A549 (cell line): Measurements from ENCODE around the gene ABCC4. TPM values are rescaled to one million over a fixed set of nuclear protein-coding genes. Genes with fewer than 3 reads are reported as not detected.
"Not testable (repeated sequence)": the region's sequence is repeated elsewhere in the genome, so short reads cannot be mapped to it uniquely, and the experiment has no call there.

Source experiments
- ATAC-seq, 2 experiments: fragments of 200-7000 bp in 1 of 2; fragments of >200 bp in 1 of 2; cut with Nextera tagmentation in 1 of 2; cut with Tn5 transposase in 1 of 2; 3 replicates each; pipeline versions ENCODE4 v1.8.0 to v1.9.1; 2018 to 2020; ENCODE audit warnings: mild to moderate bottlenecking in 1 of 2, moderate library complexity in 1 of 2
- CTCF ChIA-PET: fragments of 300-600 bp; sonication (Branson Sonifier 250); formaldehyde crosslinking; extraction: SDS; loops from one replicate; lab custom pipeline; 2021; ENCODE audit warnings: antibody characterized with exemption, inconsistent platforms; lab: Yijun Ruan, JAX
- POLR2A ChIA-PET: fragments of 350-600 bp; formaldehyde crosslinking; extraction: SDS; loops from one replicate; lab custom pipeline; 2021; ENCODE audit warnings: antibody characterized with exemption, inconsistent platforms; lab: Yijun Ruan, JAX
- DNase-seq, 2 experiments: peaks; one replicate each; pipeline versions ENCODE4 v3.0.0 to v3.0.0-alpha.2; 2011 to 2016; ENCODE audit warnings: low read depth in 1 of 2, low spot score in 1 of 2
- FAIRE-seq: peaks from 2 replicates; lab custom pipeline; 2011; peaks lifted over from hg19 to GRCh38; lab: Jason Lieb, UNC
- H3K27ac ChIP-seq, 2 experiments: fragments of >200 bp; sonication (Bioruptor Twin); formaldehyde crosslinking; 3 replicates each; pipeline ENCODE4 v1.5.1; 2016 to 2017
- H3K4me1 ChIP-seq: fragments of >200 bp; sonication (Bioruptor Twin); formaldehyde crosslinking; 3 replicates; pipeline ENCODE4 v1.6.1; 2016
- H3K4me2 ChIP-seq: fragments of >200 bp; sonication (Bioruptor Twin); formaldehyde crosslinking; 3 replicates; pipeline ENCODE4 v1.6.1; 2016
- H3K4me3 ChIP-seq: fragments of >200 bp; sonication (Bioruptor Twin); formaldehyde crosslinking; 3 replicates; pipeline ENCODE4 v1.5.1; 2016
- H3K9me3 ChIP-seq: fragments of >200 bp; sonication (Bioruptor Twin); formaldehyde crosslinking; 3 replicates; pipeline ENCODE4 v1.6.1; 2016
- ATOH8 ChIP-seq: fragments of 250-450 bp; sonication (Bioruptor Pico); IDR thresholded peaks from 2 replicates; pipeline ENCODE4 v1.5.0; 2020; ENCODE audit warnings: low read depth, mild to moderate bottlenecking, moderate library complexity
- BHLHE40 ChIP-seq: IDR thresholded peaks from 2 replicates; pipeline ENCODE4 v1.6.1; 2012; ENCODE audit warnings: low read depth, low read length, inconsistent platforms
- CBX2 ChIP-seq: fragments of 200-600 bp; sonication (generic); IDR thresholded peaks from 2 replicates; pipeline ENCODE4 v1.6.1; 2016; ENCODE audit warnings: low read depth, mild to moderate bottlenecking, borderline replicate concordance
- CBX8 ChIP-seq: fragments of 200-600 bp; sonication (generic); IDR thresholded peaks from 2 replicates; pipeline ENCODE4 v1.6.1; 2016
- E2F6 ChIP-seq: IDR thresholded peaks from 2 replicates; pipeline ENCODE4 v1.6.1; 2012; ENCODE audit warnings: low read depth, borderline replicate concordance
- FOXS1 ChIP-seq: fragments of 250-450 bp; sonication (Bioruptor Pico); IDR thresholded peaks from 2 replicates; pipeline ENCODE4 v1.5.0; 2020; ENCODE audit warnings: mild to moderate bottlenecking, moderate library complexity
- HEYL ChIP-seq: fragments of 250-450 bp; sonication (Bioruptor Pico); IDR thresholded peaks from 2 replicates; pipeline ENCODE4 v1.8.0; 2021; ENCODE audit warnings: mild to moderate bottlenecking, moderate library complexity
- HOXB13 ChIP-seq: fragments of 250-450 bp; sonication (Bioruptor Pico); IDR thresholded peaks from 2 replicates; pipeline ENCODE4 v1.5.0; 2020; ENCODE audit warnings: low read depth, mild to moderate bottlenecking, moderate library complexity
- JUN ChIP-seq, 2 experiments: fragments of >200 bp; sonication (Bioruptor Twin); formaldehyde crosslinking; IDR thresholded peaks; 2 replicates in 1 of 2; 3 replicates in 1 of 2; pipeline ENCODE4 v1.6.1; 2016 to 2017
- KDM5A ChIP-seq: fragments of 200-600 bp; sonication (generic); IDR thresholded peaks from 2 replicates; pipeline ENCODE4 v1.6.1; 2016; ENCODE audit warnings: antibody characterized with exemption, mild to moderate bottlenecking
- NR3C1 ChIP-seq: fragments of >200 bp; sonication (Bioruptor Twin); formaldehyde crosslinking; IDR thresholded peaks from 3 replicates; pipeline ENCODE4 v1.6.1; 2017
- POLR2AphosphoS2 ChIP-seq: conservative IDR thresholded peaks from 2 replicates; pipeline ENCODE4 v1.6.1; 2012; ENCODE audit warnings: low read length, improper control_type of control experiment, inconsistent platforms
- RAD21 ChIP-seq, 2 experiments: fragments of >200 bp in 1 of 2; sonication (Bioruptor Twin) in 1 of 2; formaldehyde crosslinking in 1 of 2; IDR thresholded peaks in 1 of 2; conservative IDR thresholded peaks in 1 of 2; 2 replicates in 1 of 2; 3 replicates in 1 of 2; pipeline ENCODE4 v1.6.1; 2012 to 2018; ENCODE audit warnings: inconsistent platforms in 1 of 2
- RCOR1 ChIP-seq: fragments of 150-350 bp; IDR thresholded peaks from 2 replicates; pipeline ENCODE4 v1.6.1; 2014; ENCODE audit warnings: antibody characterized with exemption, low read length, low read depth
- REST ChIP-seq: fragments of 200-600 bp; sonication (generic); IDR thresholded peaks from 2 replicates; pipeline ENCODE4 v1.6.1; 2016; ENCODE audit warnings: antibody characterized with exemption, mild to moderate bottlenecking, moderate library complexity
- SREBF2 ChIP-seq: fragments of 450-650 bp; IDR thresholded peaks from 2 replicates; pipeline ENCODE4 v1.6.1; 2014; ENCODE audit warnings: mild to moderate bottlenecking, moderate library complexity
- USF2 ChIP-seq: fragments of 450-650 bp; IDR thresholded peaks from 2 replicates; pipeline ENCODE4 v1.6.1; 2014; ENCODE audit warnings: antibody characterized with exemption
- WGBS: methylation state at CpG from one replicate; pipeline ENCODE4 v1.1.6; 2017; ENCODE audit errors: missing lambda C conversion rate; 5-methylcytosine and 5-hydroxymethylcytosine counted together
- polyA plus RNA-seq, 4 experiments: library from polyadenylated mRNA; depleted of rRNA in 3 of 4; stranded (reverse); fragments of >200 nt; fragmentation: RNase III in 1 of 4; extraction: RNeasy Plus Mini Kit Qiagen cat#74134 plus additional on column Dnase treatment in 1 of 4; gene quantifications; 2 replicates in 3 of 4; 3 replicates in 1 of 4; pipeline ENCODE4 v1.2.3, GENCODE V29; 2011 to 2017

ABCC4 gene
- polyA plus RNA-seq, 2 of the 4 experiments (the other 2 are of a cell fraction) = 23.5 to 56.2 TPM

DNA sequence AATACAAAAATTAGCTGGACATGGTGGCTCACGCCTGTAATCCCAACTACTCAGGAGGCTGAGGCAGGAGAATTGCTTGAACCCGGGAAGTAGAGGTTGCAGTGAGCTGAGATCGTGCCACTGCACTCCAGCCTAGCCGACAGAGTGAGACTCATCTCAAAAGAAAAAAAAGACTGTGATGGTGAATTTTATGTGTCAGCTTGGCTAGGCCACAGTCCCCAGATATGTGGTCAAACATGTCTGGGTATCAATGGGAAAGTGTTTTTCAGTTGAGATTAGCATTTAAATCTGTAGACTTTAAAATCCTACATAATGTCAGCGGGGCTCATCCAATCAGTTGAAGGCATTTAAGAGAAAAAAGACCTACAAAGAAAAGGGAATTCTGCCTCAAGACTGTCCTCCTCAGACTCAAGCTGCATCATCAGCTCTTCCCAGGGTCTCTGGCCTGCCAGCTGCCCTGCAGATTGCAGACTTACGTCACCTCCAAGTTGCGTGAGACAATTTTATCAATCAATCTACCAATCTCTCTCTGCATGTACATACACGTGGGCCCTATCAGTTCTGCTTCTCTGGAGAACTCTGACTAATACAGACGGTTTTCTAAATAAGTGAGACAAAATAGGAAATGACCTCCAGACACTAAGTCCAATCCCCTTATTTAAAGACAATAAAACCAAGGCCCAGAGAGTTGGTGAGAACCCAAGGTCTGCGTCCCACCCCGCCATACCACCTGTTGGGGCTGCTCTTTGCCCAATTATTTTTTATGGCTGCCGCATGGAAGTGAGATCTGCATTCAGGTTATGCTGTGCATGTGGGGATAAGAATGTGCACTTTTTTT lies 99.2 kb downstream of the ABCC4 start:
- WGBS = 92% methylated on average over 12 of the region's 12 CpGs
- Histone ChIP-seq H3K4me3 (no peak overlapping the region), H3K9me3 (no peaks in the 10 kb centered on the region), H3K27ac (no peak overlapping the region), H3K4me2 (no peak overlapping the region), H3K4me1 (no peaks in the 10 kb centered on the region; the same call in 2 of the 3 replicates)
- ATAC-seq = no peak
- ChIA-PET POLR2A (no interaction called here), CTCF (interaction anchor here (0.8 kb wide), 1 partner anchor 9 kb away, joined by 6 read pairs; no protein-coding TSS in a partner anchor)
- TF ChIP-seq CBX2 (no peak), USF2 (no peak), HEYL (CRISPR knock-in tag) (no peak), POLR2AphosphoS2 (no peak), HOXB13 (CRISPR knock-in tag) (no peak), RAD21 (conservative IDR thresholded peaks at IDR 0.05 in 1 of 2, IDR thresholded peaks at IDR 0.05 in 1 of 2) (no peak), JUN (IDR thresholded peaks at IDR 0.05) (no peak), SREBF2 (no peak), BHLHE40 (no peak), FOXS1 (no peak), NR3C1 (no peak), ATOH8 (no peak), E2F6 (no peak), KDM5A (no peak), REST (no peak), CBX8 (no peak), RCOR1 (no peak)
- DNase-seq = no peak
- no peak for FAIRE-seq

DNA sequence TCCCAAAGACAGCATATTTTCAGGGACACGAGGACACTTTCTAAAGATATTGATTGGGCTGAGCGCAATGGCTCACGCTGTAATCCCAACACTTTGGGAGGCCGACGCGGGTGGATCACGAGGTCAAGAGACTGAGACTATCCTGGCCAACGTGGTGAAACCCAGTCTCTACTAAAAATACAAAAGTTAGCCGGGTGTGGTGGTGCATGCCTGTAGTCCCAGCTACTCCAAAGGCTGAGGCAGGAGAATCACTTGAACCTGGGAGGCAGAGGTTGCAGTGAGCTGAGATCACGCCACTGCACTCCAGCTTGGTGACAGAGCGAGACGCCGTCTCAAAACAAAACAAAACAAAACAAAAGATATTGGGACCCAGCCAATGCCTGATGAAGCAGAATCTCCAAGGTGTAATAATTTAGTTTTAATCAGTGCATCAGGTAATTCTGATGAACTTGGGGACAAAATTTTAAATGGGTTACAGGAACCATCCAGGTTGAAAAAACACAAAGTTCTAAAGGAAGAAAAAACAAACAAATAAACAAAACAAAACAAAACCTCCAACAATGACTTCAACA lies 100.8 kb downstream of the ABCC4 start:
- POLR2A ChIA-PET, H3K4me2 ChIP-seq, H3K4me1 ChIP-seq, H3K4me3 ChIP-seq, DNase-seq, CTCF ChIA-PET, ATAC-seq, H3K9me3 ChIP-seq, FAIRE-seq, H3K27ac ChIP-seq: not testable (repeated sequence)
- WGBS = 94% methylated on average over 13 of the region's 13 CpGs
